Vagina (tissue), 2 donors: ENCODE results near the gene DNAH7. TPM values are rescaled to one million over a fixed set of nuclear protein-coding genes. Genes with fewer than 3 reads are reported as not detected.

Experiments used
- DNase-seq, 2 donors: peaks; one replicate each; pipeline ENCODE4 v3.0.0-alpha.2; 2017; ENCODE audit errors: extremely low spot score in 2 of 2
- H3K27ac ChIP-seq: fragments of 200-600 bp; sonication (generic); one replicate; pipeline ENCODE4 v1.5.1; 2019
- H3K27me3 ChIP-seq: fragments of 200-600 bp; sonication (generic); one replicate; pipeline ENCODE4 v1.5.1; 2019
- H3K36me3 ChIP-seq, 2 donors: fragments of 200-600 bp; sonication (generic); one replicate each; pipeline ENCODE4 v1.5.1; 2017 to 2019
- H3K4me1 ChIP-seq: fragments of 200-600 bp; sonication (generic); one replicate; pipeline ENCODE4 v1.5.1; 2019
- H3K4me3 ChIP-seq, 2 donors: fragments of 200-600 bp; sonication (generic); 1 replicate in 1 of 2; 2 replicates in 1 of 2; pipeline ENCODE4 v1.5.1; 2016 to 2019
- H3K9me3 ChIP-seq: fragments of 200-600 bp; sonication (generic); one replicate; pipeline ENCODE4 v1.5.1; 2019
- POLR2A ChIP-seq, 2 donors: fragments of 450-650 bp; IDR thresholded peaks; one replicate each; pipeline ENCODE4 v1.6.1; 2017; ENCODE audit warnings: antibody characterized with exemption in 2 of 2, mild to moderate bottlenecking in 2 of 2, moderate library complexity in 2 of 2
- POLR2AphosphoS5 ChIP-seq, 2 donors: sonication (generic); formaldehyde crosslinking; IDR thresholded peaks; one replicate each; pipeline ENCODE4 v1.9.0; 2017; ENCODE audit warnings: antibody characterized with exemption in 2 of 2, mild to moderate bottlenecking in 2 of 2, low read depth in 1 of 2; ENCODE audit not compliant: insufficient read depth in 1 of 2
- intact Hi-C: fragments of 100-400 bp; cut with DNase I; formaldehyde crosslinking; loops from one replicate; pipeline ENCODE4 v1.15.1; 2023
- total RNA-seq: library from RNA; depleted of rRNA; stranded (reverse); fragments of >200 nt; gene quantifications from one replicate; pipeline ENCODE4 v1.2.3, GENCODE V29; 2016
- TF ChIP-seq, protein P1 (sequence below), 3 experiments: fragments of 450-650 bp in 2 of 3; fragments of 200-600 bp in 1 of 3; sonication (generic) in 1 of 3; IDR thresholded peaks; one replicate each; pipeline ENCODE4 v1.5.1; 2017 to 2019; ENCODE audit warnings: antibody characterized with exemption in 3 of 3, mild to moderate bottlenecking in 2 of 3, moderate library complexity in 2 of 3

DNAH7 gene
- total RNA-seq, 1 donor from 2014 or later = 0.49 TPM

DNA sequence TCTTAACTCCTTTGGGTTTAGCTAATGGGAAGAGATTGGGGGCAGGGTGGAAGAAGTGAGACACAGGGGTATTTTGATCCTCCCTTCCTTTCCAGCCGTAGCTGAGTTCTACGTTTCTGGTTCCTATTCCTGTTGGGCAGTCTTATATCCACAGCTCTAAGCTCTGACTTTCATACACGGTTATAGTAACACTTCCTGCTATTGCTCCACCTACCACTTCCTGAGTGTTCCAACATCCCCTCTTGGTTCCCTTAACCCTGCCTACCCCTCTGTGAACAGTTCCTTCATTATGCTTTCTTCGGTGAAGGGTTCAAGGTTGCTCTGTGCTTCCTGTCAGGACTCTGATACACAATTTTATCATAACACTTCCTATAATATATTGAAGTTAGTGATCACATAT, 205.1 kb downstream of the DNAH7 start:
- no peak for DNase-seq
- intact Hi-C loops = no loop called here
- Histone ChIP-seq H3K27me3 (no peaks in the 10 kb centered on the region), H3K27ac (no peak overlapping the region), H3K9me3 (no peaks in the 10 kb centered on the region), H3K4me3 (no peak overlapping the region), H3K4me1 (no peaks in the 10 kb centered on the region), H3K36me3 (no peaks in the 10 kb centered on the region)
- TF ChIP-seq POLR2A (IDR thresholded peaks at IDR 0.05) (no peak), POLR2AphosphoS5 (IDR thresholded peaks at IDR 0.05; ENCODE audit: insufficient read depth in 1 of 2, low read depth in 1 of 2) (no peak)
- TF ChIP-seq, protein P1, sequence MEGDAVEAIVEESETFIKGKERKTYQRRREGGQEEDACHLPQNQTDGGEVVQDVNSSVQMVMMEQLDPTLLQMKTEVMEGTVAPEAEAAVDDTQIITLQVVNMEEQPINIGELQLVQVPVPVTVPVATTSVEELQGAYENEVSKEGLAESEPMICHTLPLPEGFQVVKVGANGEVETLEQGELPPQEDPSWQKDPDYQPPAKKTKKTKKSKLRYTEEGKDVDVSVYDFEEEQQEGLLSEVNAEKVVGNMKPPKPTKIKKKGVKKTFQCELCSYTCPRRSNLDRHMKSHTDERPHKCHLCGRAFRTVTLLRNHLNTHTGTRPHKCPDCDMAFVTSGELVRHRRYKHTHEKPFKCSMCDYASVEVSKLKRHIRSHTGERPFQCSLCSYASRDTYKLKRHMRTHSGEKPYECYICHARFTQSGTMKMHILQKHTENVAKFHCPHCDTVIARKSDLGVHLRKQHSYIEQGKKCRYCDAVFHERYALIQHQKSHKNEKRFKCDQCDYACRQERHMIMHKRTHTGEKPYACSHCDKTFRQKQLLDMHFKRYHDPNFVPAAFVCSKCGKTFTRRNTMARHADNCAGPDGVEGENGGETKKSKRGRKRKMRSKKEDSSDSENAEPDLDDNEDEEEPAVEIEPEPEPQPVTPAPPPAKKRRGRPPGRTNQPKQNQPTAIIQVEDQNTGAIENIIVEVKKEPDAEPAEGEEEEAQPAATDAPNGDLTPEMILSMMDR (IDR thresholded peaks at IDR 0.05) = no peak

DNA sequence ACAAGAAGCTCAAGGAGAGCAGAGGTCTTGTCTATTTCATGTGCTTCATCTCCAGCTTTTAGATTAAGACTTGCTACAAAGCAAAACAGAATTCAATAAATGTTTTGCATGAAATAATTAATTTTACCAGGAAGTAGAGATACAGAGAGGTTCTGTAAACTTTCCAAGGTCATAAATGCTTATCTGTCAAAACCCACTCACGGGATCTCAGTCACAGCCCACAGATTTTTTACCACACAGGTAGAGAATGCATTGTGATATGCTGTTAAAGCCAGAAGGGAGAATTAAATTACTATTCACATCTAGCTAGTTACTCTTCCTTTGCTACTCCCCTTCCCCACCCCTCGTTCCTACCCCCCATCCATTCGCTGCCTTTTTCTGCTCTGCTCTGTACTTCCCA, 205.5 kb downstream of the DNAH7 start:
- TF ChIP-seq POLR2AphosphoS5 (IDR thresholded peaks at IDR 0.05; ENCODE audit: insufficient read depth in 1 of 2, low read depth in 1 of 2) (no peak), POLR2A (IDR thresholded peaks at IDR 0.05) (no peak)
- TF ChIP-seq, protein P1 (IDR thresholded peaks at IDR 0.05) = no peak
- DNase-seq = no peak
- Histone ChIP-seq H3K27me3 (no peaks in the 10 kb centered on the region), H3K4me1 (no peaks in the 10 kb centered on the region), H3K4me3 (no peak overlapping the region), H3K36me3 (no peaks in the 10 kb centered on the region), H3K9me3 (no peaks in the 10 kb centered on the region), H3K27ac (no peak overlapping the region)
- intact Hi-C loops = no loop called here

DNA sequence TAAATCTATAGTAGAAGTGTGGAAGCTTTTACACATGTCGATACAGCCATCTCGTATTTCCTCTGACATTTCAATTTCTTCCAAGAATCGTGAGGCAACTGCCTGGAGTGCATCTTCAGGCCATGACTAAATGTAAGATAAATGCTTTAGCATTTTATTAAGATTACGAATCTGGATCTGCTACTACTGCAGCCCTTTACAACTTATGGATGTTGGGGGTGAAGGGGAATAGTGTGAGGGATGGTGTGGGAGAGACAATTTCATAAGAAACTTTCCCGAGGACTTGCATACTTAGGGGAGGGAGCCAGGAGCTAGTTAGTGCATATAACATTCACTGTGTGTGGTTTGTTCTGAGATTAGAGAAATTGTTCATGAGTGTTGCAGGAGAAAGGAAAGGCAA, 206.8 kb downstream of the DNAH7 start:
- DNase-seq = no peak
- Histone ChIP-seq H3K9me3 (no peaks in the 10 kb centered on the region), H3K4me3 (no peak overlapping the region), H3K27ac (no peak overlapping the region), H3K4me1 (no peaks in the 10 kb centered on the region), H3K36me3 (no peaks in the 10 kb centered on the region), H3K27me3 (no peaks in the 10 kb centered on the region)
- intact Hi-C loops = no loop called here
- TF ChIP-seq POLR2A (IDR thresholded peaks at IDR 0.05) = no peak
- TF ChIP-seq, protein P1 (IDR thresholded peaks at IDR 0.05) = no peak
- no peak for TF ChIP-seq POLR2AphosphoS5 (IDR thresholded peaks at IDR 0.05; ENCODE audit: insufficient read depth in 1 of 2, low read depth in 1 of 2)

DNA sequence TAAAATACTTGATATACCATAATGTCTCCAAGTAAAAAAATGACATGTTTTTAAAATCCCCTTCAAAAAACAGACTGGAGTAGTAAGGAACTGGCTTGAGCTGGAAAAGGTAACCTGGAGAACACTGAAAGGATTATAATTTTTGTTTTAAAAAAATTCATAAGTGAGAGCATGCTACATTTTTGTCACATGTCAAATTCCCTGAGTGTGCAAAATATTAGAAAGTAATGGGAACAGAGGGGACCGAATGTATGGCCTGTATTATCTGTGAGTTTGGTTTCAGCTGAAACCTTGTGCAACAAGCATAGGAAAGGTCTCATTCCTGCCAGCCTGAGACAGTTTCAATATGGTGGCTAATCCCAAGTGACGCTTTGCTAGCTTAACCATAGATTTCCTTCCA, 209.1 kb downstream of the DNAH7 start:
- no peak for DNase-seq
- Histone ChIP-seq H3K27me3 (no peaks in the 10 kb centered on the region), H3K36me3 (no peaks in the 10 kb centered on the region), H3K27ac (no peak overlapping the region), H3K4me3 (no peak overlapping the region), H3K4me1 (no peaks in the 10 kb centered on the region), H3K9me3 (no peaks in the 10 kb centered on the region)
- TF ChIP-seq, protein P1 (IDR thresholded peaks at IDR 0.05) = no peak
- intact Hi-C loops = no loop called here

DNA sequence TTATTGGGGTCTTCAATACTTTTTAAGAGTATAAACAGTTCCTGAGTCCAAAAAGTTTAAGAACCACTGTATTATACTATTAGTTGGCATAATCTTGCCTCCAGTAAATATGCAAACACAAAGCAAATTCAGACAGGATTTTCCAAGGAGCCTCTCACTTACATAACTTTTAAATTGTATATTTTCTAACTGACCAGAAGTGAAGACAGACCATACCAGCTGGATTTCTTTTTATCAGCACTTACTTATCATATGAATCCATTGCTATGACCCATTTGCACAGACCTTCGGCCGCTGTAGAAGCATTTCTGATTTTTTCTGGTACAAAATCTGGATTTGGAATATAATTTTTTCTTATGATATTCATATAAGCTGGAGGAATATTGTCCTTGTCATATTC, 211.5 kb downstream of the DNAH7 start:
- intact Hi-C loops = no loop called here
- TF ChIP-seq POLR2AphosphoS5 (IDR thresholded peaks at IDR 0.05; ENCODE audit: insufficient read depth in 1 of 2, low read depth in 1 of 2) = no peak
- TF ChIP-seq, protein P1 (IDR thresholded peaks at IDR 0.05) = no peak
- no peak for DNase-seq

More for the DNA sequence above, 211.5 kb downstream of the DNAH7 start:
- Histone ChIP-seq H3K36me3 (no peaks in the 10 kb centered on the region), H3K27ac (no peak overlapping the region), H3K4me3 (no peak overlapping the region), H3K9me3 (no peaks in the 10 kb centered on the region), H3K4me1 (no peaks in the 10 kb centered on the region), H3K27me3 (no peaks in the 10 kb centered on the region)
